Liver (tissue), 3 donors: Measurements from ENCODE around the gene CITED4.

Experiments
- GABPA ChIP-seq, 2 donors: IDR thresholded peaks in 1 of 2; conservative IDR thresholded peaks in 1 of 2; 2 replicates each; pipeline ENCODE4 v1.6.1; 2016; ENCODE audit warnings: antibody characterized with exemption in 2 of 2, mild to moderate bottlenecking in 1 of 2, moderate library complexity in 1 of 2
- RAD21 ChIP-seq, 2 donors: IDR thresholded peaks; 2 replicates each; pipeline ENCODE4 v1.6.1; 2016; ENCODE audit warnings: antibody characterized with exemption in 2 of 2, mild to moderate bottlenecking in 2 of 2
- REST ChIP-seq: IDR thresholded peaks from 2 replicates; pipeline ENCODE4 v1.6.1; 2016; ENCODE audit warnings: antibody characterized with exemption, mild to moderate bottlenecking
- TAF1 ChIP-seq: conservative IDR thresholded peaks from 2 replicates; pipeline ENCODE4 v1.6.1; 2016; ENCODE audit warnings: antibody characterized with exemption, mild to moderate bottlenecking
- YY1 ChIP-seq: IDR thresholded peaks from 2 replicates; pipeline ENCODE4 v1.6.1; 2016; ENCODE audit warnings: antibody characterized with exemption, mild to moderate bottlenecking
- TF ChIP-seq, protein P1 (sequence below): fragments of 150-350 bp; IDR thresholded peaks from 2 replicates; pipeline ENCODE4 v1.5.1; 2017; ENCODE audit warnings: improper control_type of control experiment, low read depth, low read length; ENCODE audit not compliant: missing input control
- TF ChIP-seq, protein P2 (sequence below): IDR thresholded peaks from 2 replicates; pipeline ENCODE4 v1.6.1; 2016; ENCODE audit warnings: antibody characterized with exemption
- donor health status: healthy.
- donor health status: healthy.

- TF ChIP-seq, protein P1, sequence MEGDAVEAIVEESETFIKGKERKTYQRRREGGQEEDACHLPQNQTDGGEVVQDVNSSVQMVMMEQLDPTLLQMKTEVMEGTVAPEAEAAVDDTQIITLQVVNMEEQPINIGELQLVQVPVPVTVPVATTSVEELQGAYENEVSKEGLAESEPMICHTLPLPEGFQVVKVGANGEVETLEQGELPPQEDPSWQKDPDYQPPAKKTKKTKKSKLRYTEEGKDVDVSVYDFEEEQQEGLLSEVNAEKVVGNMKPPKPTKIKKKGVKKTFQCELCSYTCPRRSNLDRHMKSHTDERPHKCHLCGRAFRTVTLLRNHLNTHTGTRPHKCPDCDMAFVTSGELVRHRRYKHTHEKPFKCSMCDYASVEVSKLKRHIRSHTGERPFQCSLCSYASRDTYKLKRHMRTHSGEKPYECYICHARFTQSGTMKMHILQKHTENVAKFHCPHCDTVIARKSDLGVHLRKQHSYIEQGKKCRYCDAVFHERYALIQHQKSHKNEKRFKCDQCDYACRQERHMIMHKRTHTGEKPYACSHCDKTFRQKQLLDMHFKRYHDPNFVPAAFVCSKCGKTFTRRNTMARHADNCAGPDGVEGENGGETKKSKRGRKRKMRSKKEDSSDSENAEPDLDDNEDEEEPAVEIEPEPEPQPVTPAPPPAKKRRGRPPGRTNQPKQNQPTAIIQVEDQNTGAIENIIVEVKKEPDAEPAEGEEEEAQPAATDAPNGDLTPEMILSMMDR: no peak
- TF ChIP-seq TAF1 (no peak), RAD21 (IDR thresholded peaks at IDR 0.05) (no peak), GABPA (IDR thresholded peaks at IDR 0.05 in 1 of 2, conservative IDR thresholded peaks at IDR 0.05 in 1 of 2) (no peak), YY1 (no peak), REST (no peak)
- TF ChIP-seq, protein P2, sequence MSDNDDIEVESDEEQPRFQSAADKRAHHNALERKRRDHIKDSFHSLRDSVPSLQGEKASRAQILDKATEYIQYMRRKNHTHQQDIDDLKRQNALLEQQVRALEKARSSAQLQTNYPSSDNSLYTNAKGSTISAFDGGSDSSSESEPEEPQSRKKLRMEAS: no peak
Measured at GRCh38 chr1:40903106-40903505, 40.9 kb upstream of the CITED4 start.
